WTC11 (cell line): Measurements from ENCODE around the gene GNL1. TPM values are rescaled to one million over a fixed set of nuclear protein-coding genes. Genes with fewer than 3 reads are reported as not detected.

Source experiments
- ATAC-seq: fragments of 200-7000 bp; cut with Tn5 transposase; 2 replicates; pipeline ENCODE4 v1.10.0; 2021; ENCODE audit warnings: mild to moderate bottlenecking, moderate library complexity
- Bru-seq: library from RNA; stranded (reverse); fragments of 400-500 nt; gene quantifications from one replicate; lab custom pipeline; 2021; lab: Mats Ljungman, UMichigan
- CTCF ChIA-PET: fragments of 300-600 bp; sonication (Branson Sonifier 250); formaldehyde crosslinking; loops from one replicate; lab custom pipeline; 2021; ENCODE audit warnings: antibody characterized with exemption; lab: Charles Lee
- POLR2A ChIA-PET: fragments of 350-600 bp; sonication (Branson Sonifier 250); formaldehyde crosslinking; loops from one replicate; lab custom pipeline; 2021; ENCODE audit warnings: antibody characterized with exemption; lab: Charles Lee
- DNase-seq: peaks from one replicate; pipeline ENCODE4 v3.0.0; 2021; ENCODE audit warnings: low spot score
- H3K27ac Mint-ChIP-seq: 2 replicates; pipeline ENCODE4 v1.8.0; 2021; ENCODE audit warnings: mixed read lengths
- H3K27me3 Mint-ChIP-seq: 2 replicates; pipeline ENCODE4 v1.8.0; 2021; ENCODE audit warnings: low read depth, mild to moderate bottlenecking, moderate library complexity, mixed read lengths
- H3K36me3 Mint-ChIP-seq: 2 replicates; pipeline ENCODE4 v1.8.0; 2021; ENCODE audit warnings: mixed read lengths
- H3K4me1 Mint-ChIP-seq: 2 replicates; pipeline ENCODE4 v1.8.0; 2022; ENCODE audit warnings: mixed read lengths
- H3K4me3 Mint-ChIP-seq: 2 replicates; pipeline ENCODE4 v1.8.0; 2021; ENCODE audit warnings: mild to moderate bottlenecking, moderate library complexity, mixed read lengths
- H3K9me3 Mint-ChIP-seq: 2 replicates; pipeline ENCODE4 v1.8.0; 2021; ENCODE audit warnings: mixed read lengths
- ESRRA ChIP-seq: sonication (generic); formaldehyde crosslinking; IDR thresholded peaks from 2 replicates; pipeline ENCODE4 v1.8.1; 2022; ENCODE audit warnings: mild to moderate bottlenecking, missing genetic modification reagents, borderline replicate concordance
- FOXK1 ChIP-seq: sonication (generic); formaldehyde crosslinking; IDR thresholded peaks from 2 replicates; pipeline ENCODE4 v1.8.0; 2022; ENCODE audit warnings: mild to moderate bottlenecking, moderate library complexity, missing genetic modification reagents
- FOXP1 ChIP-seq: sonication (generic); formaldehyde crosslinking; IDR thresholded peaks from 2 replicates; pipeline ENCODE4 v1.8.0; 2022; ENCODE audit warnings: missing genetic modification reagents, mild to moderate bottlenecking, moderate library complexity, borderline replicate concordance
- IRF2 ChIP-seq: sonication (generic); formaldehyde crosslinking; IDR thresholded peaks from 2 replicates; pipeline ENCODE4 v1.8.0; 2022; ENCODE audit warnings: low read depth, missing genetic modification reagents, borderline replicate concordance
- NR1H2 ChIP-seq: sonication (generic); formaldehyde crosslinking; IDR thresholded peaks from 2 replicates; pipeline ENCODE4 v1.9.0; 2021; ENCODE audit warnings: mild to moderate bottlenecking, moderate library complexity, missing genetic modification reagents
- RELA ChIP-seq: sonication (generic); formaldehyde crosslinking; IDR thresholded peaks from 2 replicates; pipeline ENCODE4 v1.8.1; 2022; ENCODE audit warnings: missing genetic modification reagents, mild to moderate bottlenecking, borderline replicate concordance
- SMAD4 ChIP-seq: sonication (generic); formaldehyde crosslinking; IDR thresholded peaks from 2 replicates; pipeline ENCODE4 v1.8.0; 2022; ENCODE audit warnings: mild to moderate bottlenecking, missing genetic modification reagents
- SP1 ChIP-seq: sonication (generic); formaldehyde crosslinking; conservative IDR thresholded peaks from 2 replicates; pipeline ENCODE4 v1.8.1; 2022; ENCODE audit warnings: missing genetic modification reagents
- TEAD4 ChIP-seq: sonication (generic); formaldehyde crosslinking; IDR thresholded peaks from 2 replicates; pipeline ENCODE4 v1.8.0; 2022; ENCODE audit warnings: mild to moderate bottlenecking, missing genetic modification reagents
- ZNF219 ChIP-seq: sonication (generic); formaldehyde crosslinking; IDR thresholded peaks from 2 replicates; pipeline ENCODE4 v1.8.0; 2023; ENCODE audit warnings: missing genetic modification reagents, mild to moderate bottlenecking, borderline replicate concordance
- ZNF423 ChIP-seq: fragments of 250-450 bp; sonication (Bioruptor Pico); IDR thresholded peaks from 2 replicates; pipeline ENCODE4 v2.1.2; 2022; ENCODE audit warnings: mild to moderate bottlenecking, moderate library complexity
- long read RNA-seq, 3 experiments: library from RNA in 1 of 3; library from capped mRNA in 1 of 3; library from polyadenylated mRNA in 1 of 3; unstranded in 2 of 3; stranded (forward) in 1 of 3; transcript quantifications; one replicate each; pipeline ENCODE4 v2.0.0, GENCODE V29; 2021
- total RNA-seq: library from RNA; stranded (reverse); gene quantifications from 3 replicates; pipeline ENCODE4 v1.2.3, GENCODE V29; 2021
- TF ChIP-seq, protein P1 (sequence below): sonication (generic); formaldehyde crosslinking; IDR thresholded peaks from 2 replicates; pipeline ENCODE4 v1.8.1; 2022; ENCODE audit warnings: low read depth, mild to moderate bottlenecking, moderate library complexity, missing genetic modification reagents, borderline replicate concordance
- TF ChIP-seq, protein P2 (sequence below): sonication (generic); formaldehyde crosslinking; IDR thresholded peaks from 2 replicates; pipeline ENCODE4 v1.8.0; 2022; ENCODE audit warnings: mild to moderate bottlenecking, missing genetic modification reagents
- TF ChIP-seq, protein P3 (sequence below): sonication (generic); formaldehyde crosslinking; IDR thresholded peaks from 2 replicates; pipeline ENCODE4 v1.8.0; 2023; ENCODE audit warnings: mild to moderate bottlenecking, missing genetic modification reagents
- TF ChIP-seq, protein P4 (sequence below): sonication (generic); formaldehyde crosslinking; IDR thresholded peaks from 2 replicates; pipeline ENCODE4 v1.8.0; 2023; ENCODE audit warnings: missing genetic modification reagents, mild to moderate bottlenecking, borderline replicate concordance
- TF ChIP-seq, protein P5 (sequence below): sonication (generic); formaldehyde crosslinking; IDR thresholded peaks from 2 replicates; pipeline ENCODE4 v1.8.1; 2022; ENCODE audit warnings: missing genetic modification reagents, borderline replicate concordance
- TF ChIP-seq, protein P6 (sequence below): sonication (generic); formaldehyde crosslinking; IDR thresholded peaks from 2 replicates; pipeline ENCODE4 v1.8.1; 2022; ENCODE audit warnings: low read depth, missing genetic modification reagents, borderline replicate concordance

Gene GNL1, protein sequence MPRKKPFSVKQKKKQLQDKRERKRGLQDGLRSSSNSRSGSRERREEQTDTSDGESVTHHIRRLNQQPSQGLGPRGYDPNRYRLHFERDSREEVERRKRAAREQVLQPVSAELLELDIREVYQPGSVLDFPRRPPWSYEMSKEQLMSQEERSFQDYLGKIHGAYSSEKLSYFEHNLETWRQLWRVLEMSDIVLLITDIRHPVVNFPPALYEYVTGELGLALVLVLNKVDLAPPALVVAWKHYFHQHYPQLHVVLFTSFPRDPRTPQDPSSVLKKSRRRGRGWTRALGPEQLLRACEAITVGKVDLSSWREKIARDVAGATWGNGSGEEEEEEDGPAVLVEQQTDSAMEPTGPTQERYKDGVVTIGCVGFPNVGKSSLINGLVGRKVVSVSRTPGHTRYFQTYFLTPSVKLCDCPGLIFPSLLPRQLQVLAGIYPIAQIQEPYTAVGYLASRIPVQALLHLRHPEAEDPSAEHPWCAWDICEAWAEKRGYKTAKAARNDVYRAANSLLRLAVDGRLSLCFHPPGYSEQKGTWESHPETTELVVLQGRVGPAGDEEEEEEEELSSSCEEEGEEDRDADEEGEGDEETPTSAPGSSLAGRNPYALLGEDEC
- total RNA-seq (69.1 to 85.7 TPM (median 72.8 TPM) in 3 replicates), Bru-seq, nascent RNA (percentile 73 among the genes with signal in this experiment)
- long read RNA-seq, experiment 1, full-length matches to known transcripts: 209 of 282 reads
- long read RNA-seq, experiment 1, partial matches to known transcripts: 54 of 282 reads
- long read RNA-seq, experiment 1, other reads (novel, unspliced or antisense): 19 of 282 reads
- long read RNA-seq, experiment 2, full-length matches to known transcripts: 22 of 70 reads
- long read RNA-seq, experiment 2, partial matches to known transcripts: 29 of 70 reads
- long read RNA-seq, experiment 2, other reads (novel, unspliced or antisense): 19 of 70 reads
- long read RNA-seq, experiment 3, full-length matches to known transcripts: 128 of 240 reads
- long read RNA-seq, experiment 3, partial matches to known transcripts: 90 of 240 reads
- long read RNA-seq, experiment 3, other reads (novel, unspliced or antisense): 22 of 240 reads

DNA sequence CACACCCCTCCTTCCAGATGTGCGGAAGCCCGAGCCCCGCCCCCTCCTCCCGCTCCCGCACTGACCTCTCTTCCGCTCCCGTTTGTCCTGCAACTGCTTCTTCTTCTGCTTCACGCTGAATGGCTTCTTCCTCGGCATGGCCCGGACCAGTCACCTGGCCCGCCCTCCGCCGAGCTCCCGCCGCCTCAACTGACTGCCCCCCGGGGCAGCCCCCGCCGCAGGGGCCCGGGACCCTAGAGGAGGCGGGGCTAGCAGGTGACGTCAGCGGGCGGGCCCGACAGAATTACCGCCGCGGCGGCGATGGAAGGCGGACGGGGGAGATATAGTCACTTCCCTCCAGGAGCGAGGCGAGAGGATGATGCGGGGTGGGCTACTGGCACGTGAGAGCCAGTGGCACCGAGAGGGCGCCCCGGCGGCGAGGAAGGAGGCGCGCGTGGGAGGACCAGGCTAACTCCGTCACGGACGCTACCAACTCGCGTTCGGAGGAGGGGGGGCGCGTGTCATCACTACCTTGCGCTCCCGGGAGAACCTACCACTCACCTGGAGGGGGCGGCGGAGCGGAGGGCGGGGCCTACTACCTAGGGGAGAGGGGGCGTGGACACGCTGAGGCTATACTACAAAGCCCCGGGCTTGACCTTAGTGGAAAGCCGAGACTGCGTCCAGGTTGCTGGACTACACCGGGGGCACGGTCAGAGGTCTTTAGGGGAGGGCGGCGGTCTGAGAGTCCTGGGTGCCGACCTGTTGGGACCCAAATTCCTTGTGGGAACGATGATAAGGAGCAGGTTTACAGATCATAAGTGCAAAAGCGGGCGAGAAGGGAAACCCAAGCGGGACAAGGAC lies at the start of gene GNL1:
Gene GNL1, minus strand, starts transcription at position 424 of the 840 bp plus-strand sequence. Its CDS starts 286 bp downstream, at position 138.
- ATAC-seq (peak; percentile 87), DNase-seq (peak; percentile 97)
- CTCF ChIA-PET: interaction anchor here (1.2 to 3.4 kb wide), 8 partner anchors 11 to 174 kb away, joined by 3 to 38 read pairs (median 10); partner anchors contain the start of gene ABCF1
- Mint-ChIP-seq H3K4me3 (peak within 1 kb of the TSS; percentile 92), H3K27ac (peak within 1 kb of the TSS; percentile 99), H3K36me3 (peaks cover 39% of the 10 kb centered on the region), H3K4me1 (peaks cover 20% of the 10 kb centered on the region), H3K9me3 (no peaks in the 10 kb centered on the region), H3K27me3 (no peaks in the 10 kb centered on the region)
- POLR2A ChIA-PET: interaction anchor here (0.5 to 1.4 kb wide), 8 partner anchors 9 to 161 kb away, joined by 3 to 9 read pairs (median 4); partner anchors contain the start of genes ABCF1 and MDC1
- TF ChIP-seq IRF2 (CRISPR knock-in tag) (0 out of 2 replicates have a peak, but pooled peaks have one; percentile 34), FOXP1 (CRISPR knock-in tag) (0 out of 2 replicates have a peak, but pooled peaks have one; percentile 55), NR1H2 (no peak), SMAD4 (CRISPR knock-in tag) (no peak), ZNF423 (CRISPR knock-in tag) (peak; percentile 46; the same call in 1 of the 2 replicates), FOXK1 (CRISPR knock-in tag) (0 out of 2 replicates have a peak, but pooled peaks have one; percentile 35), ZNF219 (CRISPR knock-in tag) (no peak), ESRRA (peak; percentile 74; the same call in 1 of the 2 replicates), SP1 (CRISPR knock-in tag) (peak; percentile 91), RELA (CRISPR knock-in tag) (no peak), TEAD4 (no peak)
- TF ChIP-seq, protein P1, sequence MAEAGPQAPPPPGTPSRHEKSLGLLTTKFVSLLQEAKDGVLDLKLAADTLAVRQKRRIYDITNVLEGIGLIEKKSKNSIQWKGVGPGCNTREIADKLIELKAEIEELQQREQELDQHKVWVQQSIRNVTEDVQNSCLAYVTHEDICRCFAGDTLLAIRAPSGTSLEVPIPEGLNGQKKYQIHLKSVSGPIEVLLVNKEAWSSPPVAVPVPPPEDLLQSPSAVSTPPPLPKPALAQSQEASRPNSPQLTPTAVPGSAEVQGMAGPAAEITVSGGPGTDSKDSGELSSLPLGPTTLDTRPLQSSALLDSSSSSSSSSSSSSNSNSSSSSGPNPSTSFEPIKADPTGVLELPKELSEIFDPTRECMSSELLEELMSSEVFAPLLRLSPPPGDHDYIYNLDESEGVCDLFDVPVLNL (CRISPR knock-in tag): peak; percentile 77; the same call in 1 of the 2 replicates
- TF ChIP-seq, protein P2, sequence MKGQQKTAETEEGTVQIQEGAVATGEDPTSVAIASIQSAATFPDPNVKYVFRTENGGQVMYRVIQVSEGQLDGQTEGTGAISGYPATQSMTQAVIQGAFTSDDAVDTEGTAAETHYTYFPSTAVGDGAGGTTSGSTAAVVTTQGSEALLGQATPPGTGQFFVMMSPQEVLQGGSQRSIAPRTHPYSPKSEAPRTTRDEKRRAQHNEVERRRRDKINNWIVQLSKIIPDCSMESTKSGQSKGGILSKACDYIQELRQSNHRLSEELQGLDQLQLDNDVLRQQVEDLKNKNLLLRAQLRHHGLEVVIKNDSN: peak; percentile 7; the same call in 1 of the 2 replicates
- TF ChIP-seq, protein P3, sequence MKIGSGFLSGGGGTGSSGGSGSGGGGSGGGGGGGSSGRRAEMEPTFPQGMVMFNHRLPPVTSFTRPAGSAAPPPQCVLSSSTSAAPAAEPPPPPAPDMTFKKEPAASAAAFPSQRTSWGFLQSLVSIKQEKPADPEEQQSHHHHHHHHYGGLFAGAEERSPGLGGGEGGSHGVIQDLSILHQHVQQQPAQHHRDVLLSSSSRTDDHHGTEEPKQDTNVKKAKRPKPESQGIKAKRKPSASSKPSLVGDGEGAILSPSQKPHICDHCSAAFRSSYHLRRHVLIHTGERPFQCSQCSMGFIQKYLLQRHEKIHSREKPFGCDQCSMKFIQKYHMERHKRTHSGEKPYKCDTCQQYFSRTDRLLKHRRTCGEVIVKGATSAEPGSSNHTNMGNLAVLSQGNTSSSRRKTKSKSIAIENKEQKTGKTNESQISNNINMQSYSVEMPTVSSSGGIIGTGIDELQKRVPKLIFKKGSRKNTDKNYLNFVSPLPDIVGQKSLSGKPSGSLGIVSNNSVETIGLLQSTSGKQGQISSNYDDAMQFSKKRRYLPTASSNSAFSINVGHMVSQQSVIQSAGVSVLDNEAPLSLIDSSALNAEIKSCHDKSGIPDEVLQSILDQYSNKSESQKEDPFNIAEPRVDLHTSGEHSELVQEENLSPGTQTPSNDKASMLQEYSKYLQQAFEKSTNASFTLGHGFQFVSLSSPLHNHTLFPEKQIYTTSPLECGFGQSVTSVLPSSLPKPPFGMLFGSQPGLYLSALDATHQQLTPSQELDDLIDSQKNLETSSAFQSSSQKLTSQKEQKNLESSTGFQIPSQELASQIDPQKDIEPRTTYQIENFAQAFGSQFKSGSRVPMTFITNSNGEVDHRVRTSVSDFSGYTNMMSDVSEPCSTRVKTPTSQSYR: peak; percentile 63; the same call in 1 of the 2 replicates
- TF ChIP-seq, protein P4, sequence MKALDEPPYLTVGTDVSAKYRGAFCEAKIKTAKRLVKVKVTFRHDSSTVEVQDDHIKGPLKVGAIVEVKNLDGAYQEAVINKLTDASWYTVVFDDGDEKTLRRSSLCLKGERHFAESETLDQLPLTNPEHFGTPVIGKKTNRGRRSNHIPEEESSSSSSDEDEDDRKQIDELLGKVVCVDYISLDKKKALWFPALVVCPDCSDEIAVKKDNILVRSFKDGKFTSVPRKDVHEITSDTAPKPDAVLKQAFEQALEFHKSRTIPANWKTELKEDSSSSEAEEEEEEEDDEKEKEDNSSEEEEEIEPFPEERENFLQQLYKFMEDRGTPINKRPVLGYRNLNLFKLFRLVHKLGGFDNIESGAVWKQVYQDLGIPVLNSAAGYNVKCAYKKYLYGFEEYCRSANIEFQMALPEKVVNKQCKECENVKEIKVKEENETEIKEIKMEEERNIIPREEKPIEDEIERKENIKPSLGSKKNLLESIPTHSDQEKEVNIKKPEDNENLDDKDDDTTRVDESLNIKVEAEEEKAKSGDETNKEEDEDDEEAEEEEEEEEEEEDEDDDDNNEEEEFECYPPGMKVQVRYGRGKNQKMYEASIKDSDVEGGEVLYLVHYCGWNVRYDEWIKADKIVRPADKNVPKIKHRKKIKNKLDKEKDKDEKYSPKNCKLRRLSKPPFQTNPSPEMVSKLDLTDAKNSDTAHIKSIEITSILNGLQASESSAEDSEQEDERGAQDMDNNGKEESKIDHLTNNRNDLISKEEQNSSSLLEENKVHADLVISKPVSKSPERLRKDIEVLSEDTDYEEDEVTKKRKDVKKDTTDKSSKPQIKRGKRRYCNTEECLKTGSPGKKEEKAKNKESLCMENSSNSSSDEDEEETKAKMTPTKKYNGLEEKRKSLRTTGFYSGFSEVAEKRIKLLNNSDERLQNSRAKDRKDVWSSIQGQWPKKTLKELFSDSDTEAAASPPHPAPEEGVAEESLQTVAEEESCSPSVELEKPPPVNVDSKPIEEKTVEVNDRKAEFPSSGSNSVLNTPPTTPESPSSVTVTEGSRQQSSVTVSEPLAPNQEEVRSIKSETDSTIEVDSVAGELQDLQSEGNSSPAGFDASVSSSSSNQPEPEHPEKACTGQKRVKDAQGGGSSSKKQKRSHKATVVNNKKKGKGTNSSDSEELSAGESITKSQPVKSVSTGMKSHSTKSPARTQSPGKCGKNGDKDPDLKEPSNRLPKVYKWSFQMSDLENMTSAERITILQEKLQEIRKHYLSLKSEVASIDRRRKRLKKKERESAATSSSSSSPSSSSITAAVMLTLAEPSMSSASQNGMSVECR (CRISPR knock-in tag): 0 out of 2 replicates have a peak, but pooled peaks have one; percentile 57
- TF ChIP-seq, protein P5, sequence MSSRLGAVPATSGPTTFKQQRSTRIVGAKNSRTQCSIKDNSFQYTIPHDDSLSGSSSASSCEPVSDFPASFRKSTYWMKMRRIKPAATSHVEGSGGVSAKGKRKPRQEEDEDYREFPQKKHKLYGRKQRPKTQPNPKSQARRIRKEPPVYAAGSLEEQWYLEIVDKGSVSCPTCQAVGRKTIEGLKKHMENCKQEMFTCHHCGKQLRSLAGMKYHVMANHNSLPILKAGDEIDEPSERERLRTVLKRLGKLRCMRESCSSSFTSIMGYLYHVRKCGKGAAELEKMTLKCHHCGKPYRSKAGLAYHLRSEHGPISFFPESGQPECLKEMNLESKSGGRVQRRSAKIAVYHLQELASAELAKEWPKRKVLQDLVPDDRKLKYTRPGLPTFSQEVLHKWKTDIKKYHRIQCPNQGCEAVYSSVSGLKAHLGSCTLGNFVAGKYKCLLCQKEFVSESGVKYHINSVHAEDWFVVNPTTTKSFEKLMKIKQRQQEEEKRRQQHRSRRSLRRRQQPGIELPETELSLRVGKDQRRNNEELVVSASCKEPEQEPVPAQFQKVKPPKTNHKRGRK (CRISPR knock-in tag): peak; percentile 83; the same call in 1 of the 2 replicates
- TF ChIP-seq, protein P6, sequence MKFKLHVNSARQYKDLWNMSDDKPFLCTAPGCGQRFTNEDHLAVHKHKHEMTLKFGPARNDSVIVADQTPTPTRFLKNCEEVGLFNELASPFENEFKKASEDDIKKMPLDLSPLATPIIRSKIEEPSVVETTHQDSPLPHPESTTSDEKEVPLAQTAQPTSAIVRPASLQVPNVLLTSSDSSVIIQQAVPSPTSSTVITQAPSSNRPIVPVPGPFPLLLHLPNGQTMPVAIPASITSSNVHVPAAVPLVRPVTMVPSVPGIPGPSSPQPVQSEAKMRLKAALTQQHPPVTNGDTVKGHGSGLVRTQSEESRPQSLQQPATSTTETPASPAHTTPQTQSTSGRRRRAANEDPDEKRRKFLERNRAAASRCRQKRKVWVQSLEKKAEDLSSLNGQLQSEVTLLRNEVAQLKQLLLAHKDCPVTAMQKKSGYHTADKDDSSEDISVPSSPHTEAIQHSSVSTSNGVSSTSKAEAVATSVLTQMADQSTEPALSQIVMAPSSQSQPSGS (CRISPR knock-in tag): peak; percentile 70; the same call in 1 of the 2 replicates
